Panc1 (cell line): ENCODE measurements around the gene AGAP1. TPM values are rescaled to one million over a fixed set of nuclear protein-coding genes. Genes with fewer than 3 reads are reported as not detected.

Experiments used
- ATAC-seq: fragments of 200-7000 bp; cut with Tn5 transposase; 2 replicates; pipeline ENCODE4 v1.9.1; 2020; ENCODE audit warnings: mild to moderate bottlenecking, moderate library complexity
- BruUV-seq: library from RNA; stranded (reverse); fragments of 400-500 nt; replicated peaks from 2 replicates; lab custom pipeline; 2021; lab: Mats Ljungman, UMichigan
- CTCF ChIA-PET: fragments of 300-600 bp; sonication (Branson Sonifier 250); formaldehyde crosslinking; loops from one replicate; lab custom pipeline; 2022; ENCODE audit warnings: antibody characterized with exemption; lab: Charles Lee
- POLR2A ChIA-PET: fragments of 300-600 bp; sonication (Branson Sonifier 250); formaldehyde crosslinking; loops from one replicate; lab custom pipeline; 2022; ENCODE audit warnings: antibody characterized with exemption; lab: Charles Lee
- DNase-seq: peaks from one replicate; pipeline ENCODE4 v3.0.0-alpha.2; 2010; ENCODE audit warnings: low read depth, low spot score
- H3K27ac ChIP-seq: 2 replicates; pipeline ENCODE4 v1.5.1; 2011; ENCODE audit warnings: mild to moderate bottlenecking, low read length, inconsistent platforms
- H3K27me3 ChIP-seq: fragments of 200-500 bp; sonication (Bioruptor generic); 2 replicates; pipeline ENCODE4 v1.6.0; 2014; ENCODE audit warnings: low read length, inconsistent platforms; ENCODE audit not compliant: control insufficient read depth, insufficient read depth
- H3K36me3 ChIP-seq: fragments of 200-500 bp; sonication (Bioruptor generic); 2 replicates; pipeline ENCODE4 v1.5.1; 2014; ENCODE audit warnings: inconsistent platforms, mild to moderate bottlenecking, low read length, moderate library complexity; ENCODE audit not compliant: control insufficient read depth, insufficient read depth
- H3K4me1 ChIP-seq: 2 replicates; pipeline ENCODE4 v1.5.1; 2011; ENCODE audit warnings: inconsistent platforms, mild to moderate bottlenecking, low read length, moderate library complexity; ENCODE audit not compliant: control insufficient read depth, insufficient read depth
- H3K4me3 ChIP-seq, 2 experiments: 2 replicates each; pipeline ENCODE4 v1.5.1; 2011 to 2012; ENCODE audit warnings: low read depth in 2 of 2, low read length in 2 of 2, mild to moderate bottlenecking in 2 of 2, inconsistent platforms in 1 of 2, moderate library complexity in 1 of 2
- H3K9me3 ChIP-seq: fragments of 200-500 bp; sonication (Bioruptor generic); 2 replicates; pipeline ENCODE4 v1.5.1; 2014; ENCODE audit warnings: low read depth, mild to moderate bottlenecking, inconsistent platforms, low read length, moderate library complexity; ENCODE audit not compliant: control insufficient read depth, insufficient read depth
- POLR2AphosphoS5 ChIP-seq: IDR thresholded peaks from 2 replicates; pipeline ENCODE4 v1.6.1; 2012; ENCODE audit warnings: mild to moderate bottlenecking, low read depth, low read length, moderate library complexity
- SIN3A ChIP-seq: IDR thresholded peaks from 2 replicates; pipeline ENCODE4 v1.6.1; 2012; ENCODE audit warnings: low read depth, mild to moderate bottlenecking, low read length, moderate library complexity, borderline replicate concordance; ENCODE audit not compliant: insufficient read depth
- TCF7L2 ChIP-seq: IDR thresholded peaks from 2 replicates; pipeline ENCODE4 v1.6.1; 2011; ENCODE audit warnings: mild to moderate bottlenecking, low read depth, low read length, inconsistent platforms
- in situ Hi-C: cut with HindIII; loops from 2 replicates; pipeline ENCODE4 v1.10.0; 2016; ENCODE audit warnings: low sequenced_read_pairs, low pct_unique_long_range_greater_than_20kb
- intact Hi-C: fragments of 100-400 bp; cut with micrococcal nuclease; formaldehyde crosslinking; loops from one replicate; pipeline ENCODE4 v1.10.0; 2022; ENCODE audit not compliant: unreplicated experiment
- total RNA-seq: library from RNA; stranded (reverse); gene quantifications from one replicate; pipeline ENCODE4 v1.2.1, GENCODE V29; 2021; ENCODE audit not compliant: unreplicated experiment
- TF ChIP-seq, protein P1 (sequence below), 2 experiments: IDR thresholded peaks; 2 replicates each; pipeline ENCODE4 v1.6.1; 2011 to 2012; ENCODE audit warnings: low read depth in 2 of 2, control low read depth in 1 of 2, low read length in 1 of 2, mild to moderate bottlenecking in 1 of 2, moderate library complexity in 1 of 2; ENCODE audit not compliant: insufficient read depth in 1 of 2
- TF ChIP-seq, protein P2 (sequence below): fragments of 450-650 bp; IDR thresholded peaks from 2 replicates; pipeline ENCODE4 v1.5.1; 2017; ENCODE audit warnings: mild to moderate bottlenecking

AGAP1 gene
- total RNA-seq, 1 experiment from 2014 or later: 38.9 TPM

DNA sequence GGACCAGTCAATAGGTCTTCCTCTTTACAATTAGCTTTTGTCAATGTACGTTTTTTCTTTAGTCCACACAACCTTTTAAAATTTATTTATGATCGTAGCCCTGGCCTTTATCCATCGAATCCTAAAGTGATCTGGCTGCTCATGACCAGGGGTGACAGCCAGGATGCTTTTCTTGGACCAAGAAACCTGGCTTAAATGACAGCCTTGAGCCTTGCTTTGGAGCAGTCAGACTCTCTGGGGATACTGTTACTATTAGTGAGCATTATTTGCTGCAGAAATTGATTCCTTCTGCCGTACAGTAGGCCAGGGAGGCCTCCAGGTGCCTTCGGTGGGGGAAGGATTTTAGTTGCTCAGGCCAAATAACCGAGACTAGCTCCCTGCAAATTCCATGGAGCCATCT lies 70.2 kb downstream of the AGAP1 start:
- DNase-seq (no peak), ATAC-seq (no peak)
- Histone ChIP-seq H3K4me3 (no peak overlapping the region), H3K36me3 (no peaks in the 10 kb centered on the region), H3K27me3 (no peaks in the 10 kb centered on the region), H3K27ac (no peak overlapping the region), H3K9me3 (peaks cover 3% of the 10 kb centered on the region; the same call in 1 of the 2 replicates), H3K4me1 (0 out of 2 replicates have a peak, but pooled peaks cover 4% of the 10 kb centered on the region)
- in situ Hi-C loops: no loop called here
- POLR2A ChIA-PET: no interaction called here
- no peak for TF ChIP-seq SIN3A
- TF ChIP-seq TCF7L2: no peak
- no peak for TF ChIP-seq POLR2AphosphoS5
- TF ChIP-seq, protein P1, sequence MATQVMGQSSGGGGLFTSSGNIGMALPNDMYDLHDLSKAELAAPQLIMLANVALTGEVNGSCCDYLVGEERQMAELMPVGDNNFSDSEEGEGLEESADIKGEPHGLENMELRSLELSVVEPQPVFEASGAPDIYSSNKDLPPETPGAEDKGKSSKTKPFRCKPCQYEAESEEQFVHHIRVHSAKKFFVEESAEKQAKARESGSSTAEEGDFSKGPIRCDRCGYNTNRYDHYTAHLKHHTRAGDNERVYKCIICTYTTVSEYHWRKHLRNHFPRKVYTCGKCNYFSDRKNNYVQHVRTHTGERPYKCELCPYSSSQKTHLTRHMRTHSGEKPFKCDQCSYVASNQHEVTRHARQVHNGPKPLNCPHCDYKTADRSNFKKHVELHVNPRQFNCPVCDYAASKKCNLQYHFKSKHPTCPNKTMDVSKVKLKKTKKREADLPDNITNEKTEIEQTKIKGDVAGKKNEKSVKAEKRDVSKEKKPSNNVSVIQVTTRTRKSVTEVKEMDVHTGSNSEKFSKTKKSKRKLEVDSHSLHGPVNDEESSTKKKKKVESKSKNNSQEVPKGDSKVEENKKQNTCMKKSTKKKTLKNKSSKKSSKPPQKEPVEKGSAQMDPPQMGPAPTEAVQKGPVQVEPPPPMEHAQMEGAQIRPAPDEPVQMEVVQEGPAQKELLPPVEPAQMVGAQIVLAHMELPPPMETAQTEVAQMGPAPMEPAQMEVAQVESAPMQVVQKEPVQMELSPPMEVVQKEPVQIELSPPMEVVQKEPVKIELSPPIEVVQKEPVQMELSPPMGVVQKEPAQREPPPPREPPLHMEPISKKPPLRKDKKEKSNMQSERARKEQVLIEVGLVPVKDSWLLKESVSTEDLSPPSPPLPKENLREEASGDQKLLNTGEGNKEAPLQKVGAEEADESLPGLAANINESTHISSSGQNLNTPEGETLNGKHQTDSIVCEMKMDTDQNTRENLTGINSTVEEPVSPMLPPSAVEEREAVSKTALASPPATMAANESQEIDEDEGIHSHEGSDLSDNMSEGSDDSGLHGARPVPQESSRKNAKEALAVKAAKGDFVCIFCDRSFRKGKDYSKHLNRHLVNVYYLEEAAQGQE (IDR thresholded peaks at IDR 0.05; ENCODE audit: insufficient read depth in 1 of 2, low read depth in 2 of 2, low read length in 1 of 2): no peak
- TF ChIP-seq, protein P2, sequence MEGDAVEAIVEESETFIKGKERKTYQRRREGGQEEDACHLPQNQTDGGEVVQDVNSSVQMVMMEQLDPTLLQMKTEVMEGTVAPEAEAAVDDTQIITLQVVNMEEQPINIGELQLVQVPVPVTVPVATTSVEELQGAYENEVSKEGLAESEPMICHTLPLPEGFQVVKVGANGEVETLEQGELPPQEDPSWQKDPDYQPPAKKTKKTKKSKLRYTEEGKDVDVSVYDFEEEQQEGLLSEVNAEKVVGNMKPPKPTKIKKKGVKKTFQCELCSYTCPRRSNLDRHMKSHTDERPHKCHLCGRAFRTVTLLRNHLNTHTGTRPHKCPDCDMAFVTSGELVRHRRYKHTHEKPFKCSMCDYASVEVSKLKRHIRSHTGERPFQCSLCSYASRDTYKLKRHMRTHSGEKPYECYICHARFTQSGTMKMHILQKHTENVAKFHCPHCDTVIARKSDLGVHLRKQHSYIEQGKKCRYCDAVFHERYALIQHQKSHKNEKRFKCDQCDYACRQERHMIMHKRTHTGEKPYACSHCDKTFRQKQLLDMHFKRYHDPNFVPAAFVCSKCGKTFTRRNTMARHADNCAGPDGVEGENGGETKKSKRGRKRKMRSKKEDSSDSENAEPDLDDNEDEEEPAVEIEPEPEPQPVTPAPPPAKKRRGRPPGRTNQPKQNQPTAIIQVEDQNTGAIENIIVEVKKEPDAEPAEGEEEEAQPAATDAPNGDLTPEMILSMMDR: no peak
- CTCF ChIA-PET: no interaction called here
- intact Hi-C loops: no loop called here
- no TSS peak for BruUV-seq

GRCh38 chr2:235564884-235565530 lies 71.2 kb downstream of the AGAP1 start:
- H3K27ac ChIP-seq: no peak overlapping the region
- TF ChIP-seq TCF7L2 (no peak), SIN3A (no peak), POLR2AphosphoS5 (no peak)
- TF ChIP-seq, protein P1 (IDR thresholded peaks at IDR 0.05; ENCODE audit: insufficient read depth in 1 of 2, low read depth in 2 of 2, low read length in 1 of 2): no peak
- TF ChIP-seq, protein P2: no peak
- CTCF ChIA-PET: interaction anchor here (0.6 kb wide), 1 partner anchor 68 kb away, joined by 3 read pairs; no protein-coding TSS in a partner anchor
- intact Hi-C loops (no loop called here), in situ Hi-C loops (no loop called here)
- no peaks in the 10 kb centered on the region for H3K27me3 ChIP-seq
- H3K4me1 ChIP-seq: peaks cover 7% of the 10 kb centered on the region; the same call in 1 of the 2 replicates
- no TSS peak for BruUV-seq
- ATAC-seq: no peak
- no peak overlapping the region for H3K4me3 ChIP-seq
- POLR2A ChIA-PET: no interaction called here
- DNase-seq: no peak
- peaks cover 3% of the 10 kb centered on the region; the same call in 1 of the 2 replicates for H3K9me3 ChIP-seq
- H3K36me3 ChIP-seq: no peaks in the 10 kb centered on the region
